H1 (cell line): Measurements from ENCODE around the gene ZNF808. TPM values are rescaled to one million over a fixed set of nuclear protein-coding genes. Genes with fewer than 3 reads are reported as not detected.
"Not testable (repeated sequence)": the region's sequence is repeated elsewhere in the genome, so short reads cannot be mapped to it uniquely, and the experiment has no call there.

Experiments used
- CTCF ChIA-PET: fragments of 300-600 bp; sonication (Branson Sonifier 250); formaldehyde crosslinking; loops from one replicate; lab custom pipeline; 2021; ENCODE audit not compliant: partially characterized antibody; lab: Charles Lee
- POLR2A ChIA-PET: fragments of 300-600 bp; sonication (Branson Sonifier 250); formaldehyde crosslinking; loops from one replicate; lab custom pipeline; 2021; ENCODE audit warnings: inconsistent platforms; ENCODE audit not compliant: partially characterized antibody; lab: Charles Lee
- DNase-seq, 2 experiments: peaks; one replicate each; pipeline versions ENCODE4 v3.0.0 to v3.0.0-alpha.2; 2010 to 2022; ENCODE audit warnings: low spot score in 2 of 2, low read depth in 1 of 2, mixed read lengths in 1 of 2
- FAIRE-seq: peaks from 2 replicates; lab custom pipeline; 2011; peaks lifted over from hg19 to GRCh38; lab: Jason Lieb, UNC
- H2AFZ ChIP-seq: 2 replicates; pipeline ENCODE4 v1.8.1; 2012; ENCODE audit warnings: low read length, inconsistent platforms
- H2AK5ac ChIP-seq: 2 replicates; pipeline ENCODE4 v1.6.1; 2013; ENCODE audit warnings: low read depth, low read length
- H2BK120ac ChIP-seq: replicated peaks from 2 replicates; pipeline ENCODE3; 2013; ENCODE audit warnings: low read depth, low read length, inconsistent platforms
- H2BK12ac ChIP-seq: 2 replicates; pipeline ENCODE4 v1.6.1; 2013; ENCODE audit warnings: low read depth, low read length
- H2BK15ac ChIP-seq: 2 replicates; pipeline ENCODE4 v1.6.1; 2013; ENCODE audit warnings: low read length
- H2BK20ac ChIP-seq: 2 replicates; pipeline ENCODE4 v1.6.1; 2013; ENCODE audit warnings: low read length
- H2BK5ac ChIP-seq: 2 replicates; pipeline ENCODE4 v1.6.1; 2013; ENCODE audit warnings: low read depth, low read length
- H3K14ac ChIP-seq: 2 replicates; pipeline ENCODE4 v1.6.1; 2013; ENCODE audit warnings: inconsistent platforms; ENCODE audit not compliant: insufficient read length
- H3K18ac ChIP-seq: 2 replicates; pipeline ENCODE4 v1.6.1; 2013; ENCODE audit warnings: low read length; ENCODE audit errors: extremely low read depth
- H3K23ac ChIP-seq: 2 replicates; pipeline ENCODE4 v1.6.1; 2013; ENCODE audit warnings: inconsistent platforms; ENCODE audit not compliant: insufficient read length
- H3K23me2 ChIP-seq: 2 replicates; pipeline ENCODE4 v1.6.1; 2013; ENCODE audit warnings: low read depth, low read length
- H3K27ac ChIP-seq: 2 replicates; pipeline ENCODE4 v1.6.1; 2011; ENCODE audit warnings: low read depth, low read length, inconsistent platforms
- H3K27me3 ChIP-seq, 4 experiments: replicated peaks in 1 of 4; 1 replicate in 1 of 4; 2 replicates in 3 of 4; pipeline versions ENCODE4 v1.6.1 to v1.8.1; 2011 to 2013; ENCODE audit warnings: low read length in 3 of 4, mild to moderate bottlenecking in 3 of 4, inconsistent platforms in 2 of 4, mixed read lengths in 2 of 4, moderate library complexity in 1 of 4; ENCODE audit not compliant: control insufficient read depth in 3 of 4, insufficient read depth in 3 of 4; ENCODE audit errors: extremely low read depth in 1 of 4
- H3K36me3 ChIP-seq, 4 experiments: 2 replicates each; pipeline versions ENCODE4 v1.6.1 to v1.8.1; 2011 to 2013; ENCODE audit warnings: mild to moderate bottlenecking in 4 of 4, low read length in 3 of 4, moderate library complexity in 2 of 4, control low read depth in 1 of 4, inconsistent platforms in 1 of 4; ENCODE audit not compliant: insufficient read depth in 4 of 4, control insufficient read depth in 2 of 4
- H3K4ac ChIP-seq: replicated peaks from 2 replicates; pipeline ENCODE3; 2013; ENCODE audit warnings: low read length, low read depth, mixed read lengths, inconsistent platforms; ENCODE audit not compliant: insufficient read length
- H3K4me1 ChIP-seq, 4 experiments: replicated peaks in 1 of 4; 1 replicate in 1 of 4; 2 replicates in 3 of 4; pipeline versions ENCODE4 v1.6.1 to v1.8.1; 2011 to 2013; ENCODE audit warnings: low read length in 3 of 4, inconsistent platforms in 2 of 4, mixed read lengths in 1 of 4; ENCODE audit not compliant: insufficient read depth in 4 of 4, control insufficient read depth in 3 of 4
- H3K4me2 ChIP-seq, 2 experiments: 2 replicates each; pipeline versions ENCODE4 v1.6.1 to v1.8.1; 2011 to 2013; ENCODE audit warnings: low read depth in 2 of 2, low read length in 2 of 2, control low read depth in 1 of 2, inconsistent platforms in 1 of 2, mild to moderate bottlenecking in 1 of 2; ENCODE audit not compliant: insufficient read depth in 1 of 2
- H3K4me3 ChIP-seq, 4 experiments: fragments of 200-600, 300-600 bp in 1 of 4; sonication (generic), shearing (Covaris generic), sonication (Bioruptor Twin) in 1 of 4; 2 replicates each; pipeline versions ENCODE4 v1.5.1 to v1.8.1; 2011 to 2016; ENCODE audit warnings: low read length in 4 of 4, low read depth in 3 of 4, control low read depth in 2 of 4, inconsistent platforms in 2 of 4, mild to moderate bottlenecking in 2 of 4, mixed read lengths in 1 of 4, moderate library complexity in 1 of 4; ENCODE audit not compliant: insufficient read depth in 2 of 4; ENCODE audit errors: extremely low read depth in 1 of 4
- H3K56ac ChIP-seq: replicated peaks from 2 replicates; pipeline ENCODE3; 2013; ENCODE audit warnings: low read depth, mild to moderate bottlenecking, mixed read lengths, low read length, inconsistent platforms; ENCODE audit not compliant: insufficient read length
- H3K79me1 ChIP-seq: 2 replicates; pipeline ENCODE4 v1.6.1; 2013; ENCODE audit warnings: low read depth, low read length, control low read depth
- H3K79me2 ChIP-seq, 2 experiments: 2 replicates each; pipeline versions ENCODE4 v1.6.1 to v1.8.1; 2012 to 2013; ENCODE audit warnings: low read length in 2 of 2, mild to moderate bottlenecking in 2 of 2, inconsistent platforms in 1 of 2; ENCODE audit not compliant: insufficient read depth in 2 of 2, control insufficient read depth in 1 of 2
- H3K9ac ChIP-seq, 4 experiments: replicated peaks in 1 of 4; 1 replicate in 1 of 4; 2 replicates in 3 of 4; pipeline versions ENCODE4 v1.6.1 to v1.8.1; 2011 to 2013; ENCODE audit warnings: low read depth in 3 of 4, low read length in 3 of 4, control low read depth in 2 of 4, mild to moderate bottlenecking in 2 of 4, moderate library complexity in 2 of 4, inconsistent platforms in 1 of 4; ENCODE audit errors: extremely low read depth in 1 of 4
- H3K9me3 ChIP-seq, 2 experiments: 2 replicates each; pipeline versions ENCODE4 v1.6.1 to v1.8.1; 2012 to 2013; ENCODE audit warnings: mild to moderate bottlenecking in 2 of 2, moderate library complexity in 2 of 2, control low read depth in 1 of 2, inconsistent platforms in 1 of 2, low read depth in 1 of 2, low read length in 1 of 2, mixed read lengths in 1 of 2; ENCODE audit not compliant: insufficient read depth in 2 of 2
- H4K20me1 ChIP-seq, 2 experiments: replicated peaks in 1 of 2; 2 replicates each; pipeline versions ENCODE3 to v1.8.1; 2011 to 2013; ENCODE audit warnings: inconsistent platforms in 2 of 2, low read length in 2 of 2, mild to moderate bottlenecking in 1 of 2; ENCODE audit not compliant: insufficient read depth in 2 of 2, control insufficient read depth in 1 of 2
- H4K5ac ChIP-seq: 2 replicates; pipeline ENCODE4 v1.6.1; 2013; ENCODE audit warnings: low read length, low read depth, mixed read lengths, inconsistent platforms; ENCODE audit not compliant: insufficient read length
- H4K8ac ChIP-seq: 2 replicates; pipeline ENCODE4 v1.8.0; 2013; ENCODE audit warnings: mild to moderate bottlenecking, moderate library complexity, low read length, inconsistent platforms; ENCODE audit not compliant: insufficient read depth; ENCODE audit errors: extremely low read depth
- H4K91ac ChIP-seq: replicated peaks from 2 replicates; pipeline ENCODE3; 2013; ENCODE audit warnings: low read length, mixed read lengths, inconsistent platforms; ENCODE audit not compliant: insufficient read length
- NANOG ChIP-seq: IDR thresholded peaks from 2 replicates; pipeline ENCODE4 v1.6.1; 2011; ENCODE audit warnings: low read length, low read depth, mild to moderate bottlenecking, inconsistent platforms; ENCODE audit not compliant: insufficient read depth, poor library complexity, severe bottlenecking
- POLR2AphosphoS5 ChIP-seq: IDR thresholded peaks from 2 replicates; pipeline ENCODE4 v1.6.1; 2011; ENCODE audit warnings: low read depth, low read length
- RXRA ChIP-seq: IDR thresholded peaks from 2 replicates; pipeline ENCODE4 v1.6.1; 2011; ENCODE audit warnings: low read depth, mild to moderate bottlenecking, low read length, moderate library complexity; ENCODE audit not compliant: insufficient read depth
- TCF12 ChIP-seq: IDR thresholded peaks from 2 replicates; pipeline ENCODE4 v1.6.1; 2011; ENCODE audit warnings: low read depth, mild to moderate bottlenecking, low read length
- WGBS, 2 experiments: shearing (Covaris generic) in 1 of 2; methylation state at CpG; one replicate each; pipeline versions ENCODE4 v1.1.6 to v1.1.7; 2013 to 2015; ENCODE audit warnings: low lambda C conversion rate in 2 of 2, mixed read lengths in 2 of 2, inconsistent platforms in 1 of 2, low coverage in 1 of 2, missing lambda C conversion rate in 1 of 2; ENCODE audit not compliant: insufficient replicate concordance in 2 of 2, insufficient coverage in 1 of 2, insufficient read length in 1 of 2; ENCODE audit errors: extremely low coverage in 1 of 2, missing lambda C conversion rate in 1 of 2; 5-methylcytosine and 5-hydroxymethylcytosine counted together
- polyA plus RNA-seq, 7 experiments: library from polyadenylated mRNA; depleted of rRNA in 3 of 7; stranded (reverse) in 5 of 7; unstranded in 2 of 7; fragments of >200 nt in 5 of 7; fragments of 200-250 nt in 2 of 7; gene quantifications; 1 replicate in 5 of 7; 2 replicates in 1 of 7; 4 replicates in 1 of 7; pipeline versions ENCODE4 v1.2.1 to v1.2.3, GENCODE V29; 2011 to 2013; ENCODE audit warnings: missing spikeins in 2 of 7, mixed read lengths in 2 of 7
- total RNA-seq: library from RNA; stranded (reverse); fragmentation: NEBNext Ultra II Directional; extraction: Animal tissue kit (Norgen Biotek cat#: 25700); gene quantifications from 2 replicates; pipeline ENCODE4 v1.2.1, GENCODE V29; 2021

ZNF808 gene
- total and polyA plus RNA-seq, 2 of the 8 experiments (the other 6 are each of a cell fraction or from before 2014, with no cell fraction given): 3.9 to 25.9 TPM

- not testable (repeated sequence) for H3K14ac ChIP-seq, H2AK5ac ChIP-seq, H3K9me3 ChIP-seq, H2BK12ac ChIP-seq, H3K4me3 ChIP-seq, H3K56ac ChIP-seq, H2BK120ac ChIP-seq, H4K91ac ChIP-seq, H3K27ac ChIP-seq, H3K18ac ChIP-seq, H2BK5ac ChIP-seq, H2AFZ ChIP-seq, H3K23ac ChIP-seq, H4K5ac ChIP-seq, H3K4me1 ChIP-seq, H4K20me1 ChIP-seq, H3K36me3 ChIP-seq, H3K79me1 ChIP-seq, H2BK20ac ChIP-seq, H3K4ac ChIP-seq, H3K79me2 ChIP-seq, H3K23me2 ChIP-seq, DNase-seq, H2BK15ac ChIP-seq, H3K9ac ChIP-seq, H4K8ac ChIP-seq
- ChIA-PET CTCF (interaction anchor here (0.5 to 1.2 kb wide), 3 partner anchors 13 to 101 kb away, joined by 3 to 4 read pairs (median 4); no protein-coding TSS in a partner anchor), POLR2A (interaction anchor here (0.9 kb wide), 1 partner anchor 102 kb away, joined by 3 read pairs; no protein-coding TSS in a partner anchor)
- Histone ChIP-seq H3K27me3 (peaks cover 3 to 35% (median 27%) of the 10 kb centered on the region in 4 experiments), H3K4me2 (peak overlapping the region in 1 of 2 experiments; percentile 2; a peak in 1 of 4 replicates)
- FAIRE-seq: peak; percentile 65
- WGBS, 2 experiments: 24% methylated on average over 3 of the region's 3 CpGs; no CpG with 5 or more reads in 1 of the 2 experiments
- TF ChIP-seq POLR2AphosphoS5 (peak; percentile 49; the same call in 1 of the 2 replicates), NANOG (peak; percentile 90), TCF12 (0 out of 2 replicates have a peak, but pooled peaks have one; percentile 25), RXRA (peak; percentile 94)
Observed at GRCh38 chr19:52500474-52500873, 27.0 kb upstream of the ZNF808 start.
